AG04449 (cell line): Measurements from ENCODE around the gene OTUD3.

Experiments used
- CTCF ChIA-PET: fragments of 350-600 bp; formaldehyde crosslinking; extraction: SDS; loops from one replicate; lab custom pipeline; 2021; ENCODE audit warnings: antibody characterized with exemption; lab: Yijun Ruan, JAX
- POLR2A ChIA-PET: fragments of 400-600, 350-600 bp; formaldehyde crosslinking; extraction: SDS; loops from one replicate; lab custom pipeline; 2020; ENCODE audit warnings: antibody characterized with exemption, inconsistent platforms; lab: Yijun Ruan, JAX
- DNase-seq: peaks from one replicate; pipeline ENCODE4 v3.0.0-alpha.2; 2010; ENCODE audit warnings: low read depth, low spot score
- H3K4me3 ChIP-seq: 2 replicates; pipeline ENCODE4 v1.5.1; 2011; ENCODE audit warnings: low read depth, mild to moderate bottlenecking, control low read depth, low read length
- CTCF ChIP-seq: IDR thresholded peaks from one replicate; pipeline ENCODE4 v1.5.1; 2011; ENCODE audit warnings: mild to moderate bottlenecking, moderate library complexity, low read length, control low read depth, inconsistent platforms; ENCODE audit not compliant: insufficient read depth; ENCODE audit errors: missing control alignments

OTUD3 gene

GRCh38 chr1:19932866-19933265 lies 50.7 kb downstream of the OTUD3 start:
- no peak overlapping the region for H3K4me3 ChIP-seq
- no peak for DNase-seq
- no peak for TF ChIP-seq CTCF
- CTCF ChIA-PET = interaction anchor here (1.5 to 3.6 kb wide), 2 partner anchors 14 to 219 kb away, joined by 3 to 17 read pairs; no protein-coding TSS in a partner anchor
- POLR2A ChIA-PET = no interaction called here

- H3K4me3 ChIP-seq = no peak overlapping the region
- DNase-seq = no peak
- no peak for TF ChIP-seq CTCF
- ChIA-PET POLR2A (no interaction called here), CTCF (no interaction called here)
Measured at GRCh38 chr1:19934336-19934735, 52.1 kb downstream of the OTUD3 start.

GRCh38 chr1:19936061-19936750 lies 54.0 kb downstream of the OTUD3 start:
- ChIA-PET CTCF (interaction anchor here (1.1 to 1.3 kb wide), 2 partner anchors 19 to 217 kb away, joined by 4 to 5 read pairs; no protein-coding TSS in a partner anchor), POLR2A (no interaction called here)
- TF ChIP-seq CTCF = no peak
- no peak overlapping the region for H3K4me3 ChIP-seq
- DNase-seq = no peak

GRCh38 chr1:19938472-19938871 lies 56.3 kb downstream of the OTUD3 start:
- ChIA-PET POLR2A (no interaction called here), CTCF (interaction anchor here (1.7 kb wide), 1 partner anchor 21 kb away, joined by 5 read pairs; no protein-coding TSS in a partner anchor)
- DNase-seq = no peak
- H3K4me3 ChIP-seq = no peak overlapping the region
- no peak for TF ChIP-seq CTCF

GRCh38 chr1:19940486-19941205 lies 58.5 kb downstream of the OTUD3 start:
- no peak for DNase-seq
- CTCF ChIA-PET = interaction anchor here (1.9 kb wide), 1 partner anchor 23 kb away, joined by 6 read pairs; no protein-coding TSS in a partner anchor

More at GRCh38 chr1:19940486-19941205, 58.5 kb downstream of the OTUD3 start:
- TF ChIP-seq CTCF = no peak
- POLR2A ChIA-PET = interaction anchor here (0.7 kb wide), 1 partner anchor 332 kb away, joined by 3 read pairs; no protein-coding TSS in a partner anchor
- H3K4me3 ChIP-seq = no peak overlapping the region
